BE2C (cell line): ENCODE results near the gene DSCAM.

Experiments used
- DNase-seq: peaks from one replicate; pipeline ENCODE4 v3.0.0-alpha.2; 2020
- H3K27me3 ChIP-seq: fragments of 250-450 bp; sonication (Bioruptor Pico); 2 replicates; pipeline ENCODE4 v1.5.1; 2020; ENCODE audit warnings: mild to moderate bottlenecking
- H3K36me3 ChIP-seq: fragments of 250-450 bp; sonication (Bioruptor Pico); 2 replicates; pipeline ENCODE4 v1.5.1; 2020; ENCODE audit warnings: mild to moderate bottlenecking
- H3K4me1 ChIP-seq: fragments of 250-450 bp; sonication (Bioruptor Pico); 2 replicates; pipeline ENCODE4 v1.5.1; 2020
- H3K4me3 ChIP-seq: 2 replicates; pipeline ENCODE4 v1.5.1; 2011; ENCODE audit warnings: low read depth, low read length
- H3K9me3 ChIP-seq: fragments of 250-450 bp; sonication (Bioruptor Pico); 2 replicates; pipeline ENCODE4 v1.5.1; 2020
- CTCF ChIP-seq: IDR thresholded peaks from 2 replicates; pipeline ENCODE4 v1.5.1; 2012; ENCODE audit warnings: mild to moderate bottlenecking, low read depth, low read length

DSCAM gene

GRCh38 chr21:40337981-40338380 lies 509.0 kb downstream of the DSCAM start:
- no peak for TF ChIP-seq CTCF
- Histone ChIP-seq H3K4me3 (no peak overlapping the region), H3K27me3 (no peaks in the 10 kb centered on the region)

GRCh38 chr21:40335704-40336103 lies 511.3 kb downstream of the DSCAM start:
- no peaks in the 10 kb centered on the region for H3K27me3 ChIP-seq
- peaks cover 4% of the 10 kb centered on the region for H3K9me3 ChIP-seq
- DNase-seq = no peak
- no peaks in the 10 kb centered on the region for H3K4me1 ChIP-seq
- no peak for TF ChIP-seq CTCF
- no peaks in the 10 kb centered on the region for H3K36me3 ChIP-seq
- H3K4me3 ChIP-seq = no peak overlapping the region

More at GRCh38 chr21:40337981-40338380, 509.0 kb downstream of the DSCAM start:
- no peaks in the 10 kb centered on the region for H3K4me1 ChIP-seq
- DNase-seq = no peak
- no peaks in the 10 kb centered on the region for H3K36me3 ChIP-seq
- peaks cover 4% of the 10 kb centered on the region for H3K9me3 ChIP-seq

- H3K36me3 ChIP-seq = no peaks in the 10 kb centered on the region
- no peak for TF ChIP-seq CTCF
- DNase-seq = no peak
- no peaks in the 10 kb centered on the region for H3K27me3 ChIP-seq
- no peak overlapping the region for H3K4me3 ChIP-seq
- no peaks in the 10 kb centered on the region for H3K4me1 ChIP-seq
- H3K9me3 ChIP-seq = peaks cover 4% of the 10 kb centered on the region; the same call in 1 of the 2 replicates
Measured at GRCh38 chr21:40334159-40334558, 512.8 kb downstream of the DSCAM start.

GRCh38 chr21:40333731-40334130 lies 513.2 kb downstream of the DSCAM start:
- Histone ChIP-seq H3K4me1 (no peaks in the 10 kb centered on the region), H3K9me3 (peaks cover 4% of the 10 kb centered on the region; the same call in 1 of the 2 replicates), H3K27me3 (no peaks in the 10 kb centered on the region), H3K36me3 (no peaks in the 10 kb centered on the region), H3K4me3 (no peak overlapping the region)
- no peak for DNase-seq
- TF ChIP-seq CTCF = no peak

- Histone ChIP-seq H3K4me1 (no peaks in the 10 kb centered on the region), H3K27me3 (no peaks in the 10 kb centered on the region), H3K9me3 (no peaks in the 10 kb centered on the region), H3K4me3 (no peak overlapping the region), H3K36me3 (no peaks in the 10 kb centered on the region)
- no peak for DNase-seq
- TF ChIP-seq CTCF = no peak
Measured at GRCh38 chr21:40331804-40332203, 515.2 kb downstream of the DSCAM start.

GRCh38 chr21:40331172-40331571 lies 515.8 kb downstream of the DSCAM start:
- no peaks in the 10 kb centered on the region for H3K4me1 ChIP-seq
- no peak overlapping the region for H3K4me3 ChIP-seq
- H3K27me3 ChIP-seq = no peaks in the 10 kb centered on the region
- no peak for TF ChIP-seq CTCF
- no peak for DNase-seq
- no peaks in the 10 kb centered on the region for H3K9me3 ChIP-seq
- H3K36me3 ChIP-seq = no peaks in the 10 kb centered on the region
